Skin of body (tissue), 2 donors: ENCODE results near the gene MTCH2. TPM values are rescaled to one million over a fixed set of nuclear protein-coding genes. Genes with fewer than 3 reads are reported as not detected.
"Not testable (repeated sequence)": the region's sequence is repeated elsewhere in the genome, so short reads cannot be mapped to it uniquely, and the experiment has no call there.

Experiments used
- DNase-seq: peaks from one replicate; lab custom pipeline; 2025; lab: John Stamatoyannopoulos, UW
- total RNA-seq: library from RNA; depleted of rRNA; stranded (reverse); fragments of >200 nt; gene quantifications from one replicate; pipeline ENCODE4 v1.2.3, GENCODE V29; 2014

MTCH2 gene
- total RNA-seq, 1 donor from 2014 or later, result 34.4 TPM

GRCh38 chr11:47640506-47640905 lies 1.9 kb downstream of the MTCH2 start:
- not testable (repeated sequence) for DNase-seq

GRCh38 chr11:47636331-47636730 lies 6.0 kb downstream of the MTCH2 start:
- DNase-seq, result not testable (repeated sequence)

GRCh38 chr11:47631473-47631872 lies 10.9 kb downstream of the MTCH2 start:
- DNase-seq, result no peak

GRCh38 chr11:47628026-47628425 lies 14.3 kb downstream of the MTCH2 start:
- no peak for DNase-seq

- DNase-seq, result no peak
These were observed 16.1 kb downstream of the MTCH2 start for GRCh38 chr11:47626234-47626633.

GRCh38 chr11:47620836-47621378 lies 21.5 kb downstream of the MTCH2 start:
- DNase-seq, result no peak

GRCh38 chr11:47617417-47617809 lies 24.9 kb downstream of the MTCH2 start:
- DNase-seq, result no peak

- DNase-seq, result peak; percentile 44
These were observed 25.5 kb downstream of the MTCH2 start for GRCh38 chr11:47616726-47617416.

- DNase-seq, result no peak
These were observed 27.1 kb downstream of the MTCH2 start for GRCh38 chr11:47615249-47615648.

- no peak for DNase-seq
These were observed 31.0 kb downstream of the MTCH2 start for GRCh38 chr11:47611348-47611794.

- DNase-seq, result no peak
These were observed 32.7 kb downstream of the MTCH2 start for GRCh38 chr11:47609675-47610074.

- DNase-seq, result no peak
These were observed 35.0 kb downstream of the MTCH2 start for GRCh38 chr11:47607380-47607779.

GRCh38 chr11:47606731-47607130 lies 35.6 kb downstream of the MTCH2 start:
- DNase-seq, result no peak

- DNase-seq, result no peak
These were observed 36.4 kb downstream of the MTCH2 start for GRCh38 chr11:47605921-47606320.

GRCh38 chr11:47603295-47603694 lies 39.1 kb downstream of the MTCH2 start:
- DNase-seq, result no peak

GRCh38 chr11:47599902-47600301 lies 42.5 kb downstream of the MTCH2 start:
- DNase-seq, result no peak

GRCh38 chr11:47595967-47596366 lies 46.4 kb downstream of the MTCH2 start:
- DNase-seq, result no peak

- no peak for DNase-seq
These were observed 47.3 kb downstream of the MTCH2 start for GRCh38 chr11:47595029-47595428.

- no peak for DNase-seq
These were observed 48.2 kb downstream of the MTCH2 start, which contains the start of gene C1QTNF4 for GRCh38 chr11:47593934-47594855. C1QTNF4 (minus strand) TSS chr11:47594411; CDS start chr11:47590810, 3,601 bp downstream.

- no peak for DNase-seq
These were observed 48.8 kb downstream of the MTCH2 start for GRCh38 chr11:47593492-47593933.

- no peak for DNase-seq
These were observed 49.4 kb downstream of the MTCH2 start for GRCh38 chr11:47592970-47593369.

GRCh38 chr11:47592251-47592650 lies 50.1 kb downstream of the MTCH2 start:
- no peak for DNase-seq
